B cell (primary cell): ENCODE measurements around the gene NKAIN2. TPM values are rescaled to one million over a fixed set of nuclear protein-coding genes. Genes with fewer than 3 reads are reported as not detected.
"Not testable (repeated sequence)": the region's sequence is repeated elsewhere in the genome, so short reads cannot be mapped to it uniquely, and the experiment has no call there.

ENCODE experiments used
- ATAC-seq: fragments of 200-7000 bp; cut with Tn5 transposase; one replicate; pipeline ENCODE4 v1.10.0; 2021; ENCODE audit warnings: low read depth, mild to moderate bottlenecking, moderate number of reproducible peaks, moderate library complexity
- CTCF ChIA-PET: fragments of 350-600 bp; sonication (Branson Sonifier 250); formaldehyde crosslinking; loops from one replicate; lab custom pipeline; 2021; ENCODE audit warnings: antibody characterized with exemption, inconsistent platforms; lab: Charles Lee
- POLR2A ChIA-PET: fragments of 350-600 bp; sonication (Branson Sonifier 250); formaldehyde crosslinking; loops from one replicate; lab custom pipeline; 2021; ENCODE audit warnings: antibody characterized with exemption; lab: Charles Lee
- DNase-seq: peaks from one replicate; pipeline ENCODE4 v3.0.0; 2013
- H2AFZ ChIP-seq: 2 replicates; pipeline ENCODE4 v1.6.1; 2012; ENCODE audit warnings: mild to moderate bottlenecking, low read depth, low read length; ENCODE audit not compliant: insufficient read depth, poor library complexity, severe bottlenecking
- H3K27ac ChIP-seq, 2 donors: 1 replicate in 1 of 2; 2 replicates in 1 of 2; pipeline ENCODE4 v1.5.1; 2012 to 2013; ENCODE audit warnings: low read length in 2 of 2, mild to moderate bottlenecking in 2 of 2, moderate library complexity in 1 of 2
- H3K27me3 ChIP-seq, 4 experiments: fragments of 200-600 bp in 1 of 4; sonication (generic) in 1 of 4; replicated peaks in 1 of 4; 1 replicate in 2 of 4; 2 replicates in 2 of 4; pipeline versions ENCODE4 v1.6.1 to v1.7.0; 2013 to 2016; ENCODE audit warnings: low read length in 3 of 4, mild to moderate bottlenecking in 2 of 4, mixed read lengths in 1 of 4, moderate library complexity in 1 of 4; ENCODE audit not compliant: insufficient read depth in 4 of 4, control insufficient read depth in 3 of 4; ENCODE audit errors: control extremely low read depth in 1 of 4
- H3K36me3 ChIP-seq, 2 experiments: replicated peaks in 1 of 2; 1 replicate in 1 of 2; 2 replicates in 1 of 2; pipeline versions ENCODE4 v1.6.1 to v1.7.1; 2013; ENCODE audit warnings: low read length in 1 of 2; ENCODE audit not compliant: insufficient read depth in 2 of 2, control insufficient read depth in 1 of 2; ENCODE audit errors: control extremely low read depth in 1 of 2, extremely low read depth in 1 of 2
- H3K4me1 ChIP-seq, 2 donors: fragments of 200-600 bp in 1 of 2; sonication (generic) in 1 of 2; 1 replicate in 1 of 2; 2 replicates in 1 of 2; pipeline versions ENCODE4 v1.5.1 to v1.6.1; 2013 to 2017; ENCODE audit warnings: low read length in 2 of 2; ENCODE audit not compliant: control insufficient read depth in 2 of 2, insufficient read depth in 2 of 2
- H3K4me2 ChIP-seq: replicated peaks from 2 replicates; pipeline ENCODE3; 2012; ENCODE audit warnings: mild to moderate bottlenecking, low read depth, low read length; ENCODE audit not compliant: poor library complexity, severe bottlenecking
- H3K4me3 ChIP-seq, 5 experiments: fragments of 200-600 bp in 1 of 5; sonication (generic) in 1 of 5; 1 replicate in 3 of 5; 2 replicates in 2 of 5; pipeline versions ENCODE4 v1.5.1 to v1.7.0; 2011 to 2016; ENCODE audit warnings: low read length in 4 of 5, mild to moderate bottlenecking in 4 of 5, low read depth in 2 of 5, control low read depth in 1 of 5, moderate library complexity in 1 of 5; ENCODE audit not compliant: insufficient read depth in 1 of 5; ENCODE audit errors: control extremely low read depth in 1 of 5, extremely low read depth in 1 of 5
- H3K79me2 ChIP-seq: fragments of 200-600 bp; sonication (generic); one replicate; pipeline ENCODE4 v1.6.0; 2016; ENCODE audit warnings: low read length; ENCODE audit not compliant: control insufficient read depth, insufficient read depth
- H3K9ac ChIP-seq: fragments of 200-600 bp; sonication (generic); 2 replicates; pipeline ENCODE4 v1.6.1; 2017; ENCODE audit warnings: mild to moderate bottlenecking, low read length, moderate library complexity
- H3K9me3 ChIP-seq, 3 donors: one replicate each; pipeline versions ENCODE4 v1.6.1 to v1.7.1; 2013; ENCODE audit warnings: low read length in 2 of 3; ENCODE audit not compliant: control insufficient read depth in 2 of 3, insufficient read depth in 1 of 3; ENCODE audit errors: control extremely low read depth in 1 of 3
- H4K20me1 ChIP-seq: 2 replicates; pipeline ENCODE4 v1.6.0; 2012; ENCODE audit warnings: mild to moderate bottlenecking, low read length; ENCODE audit not compliant: insufficient read depth, control insufficient read depth, poor library complexity, severe bottlenecking
- H3K27ac Mint-ChIP-seq: one replicate; pipeline ENCODE4 v1.8.0; 2021; ENCODE audit warnings: mixed read lengths
- H3K27me3 Mint-ChIP-seq: one replicate; pipeline ENCODE4 v1.8.0; 2021; ENCODE audit warnings: mixed read lengths
- H3K4me1 Mint-ChIP-seq: one replicate; pipeline ENCODE4 v1.8.0; 2021; ENCODE audit warnings: mixed read lengths
- H3K4me3 Mint-ChIP-seq: one replicate; pipeline ENCODE4 v1.8.0; 2021; ENCODE audit warnings: mixed read lengths
- H3K9me3 Mint-ChIP-seq: one replicate; pipeline ENCODE4 v1.8.0; 2022; ENCODE audit warnings: mixed read lengths; ENCODE audit not compliant: insufficient read depth
- EZH2 ChIP-seq: IDR thresholded peaks from 2 replicates; pipeline ENCODE4 v1.6.1; 2012; ENCODE audit warnings: borderline replicate concordance, low read depth, mild to moderate bottlenecking, moderate library complexity, low read length; ENCODE audit not compliant: insufficient read depth, poor library complexity, severe bottlenecking
- WGBS: methylation state at CpG from one replicate; pipeline ENCODE4 v1.1.5; 2013; ENCODE audit warnings: missing lambda C conversion rate; ENCODE audit not compliant: insufficient coverage; 5-methylcytosine and 5-hydroxymethylcytosine counted together
- intact Hi-C: fragments of 100-400 bp; cut with micrococcal nuclease; formaldehyde crosslinking; loops from one replicate; pipeline ENCODE4 v1.10.0; 2022
- polyA plus RNA-seq: library from polyadenylated mRNA; depleted of rRNA; stranded (reverse); fragments of >200 nt; gene quantifications from 2 replicates; pipeline ENCODE4 v1.2.3, GENCODE V29; 2012
- total RNA-seq, 2 donors: library from RNA; stranded (reverse); fragments of 120-200 nt in 1 of 2; gene quantifications; 1 replicate in 1 of 2; 2 replicates in 1 of 2; pipeline versions ENCODE4 v1.2.3 to v1.2.4, GENCODE V29; 2013 to 2022
- TF ChIP-seq, protein P1 (sequence below): fragments of 200-600 bp; IDR thresholded peaks from one replicate; pipeline ENCODE4 v1.8.0; 2022; ENCODE audit warnings: antibody characterized with exemption, mild to moderate bottlenecking

NKAIN2 gene
- total and polyA plus RNA-seq, 2 donors (not counting 1 experiment from before 2014, with no cell fraction given): not detected

DNA sequence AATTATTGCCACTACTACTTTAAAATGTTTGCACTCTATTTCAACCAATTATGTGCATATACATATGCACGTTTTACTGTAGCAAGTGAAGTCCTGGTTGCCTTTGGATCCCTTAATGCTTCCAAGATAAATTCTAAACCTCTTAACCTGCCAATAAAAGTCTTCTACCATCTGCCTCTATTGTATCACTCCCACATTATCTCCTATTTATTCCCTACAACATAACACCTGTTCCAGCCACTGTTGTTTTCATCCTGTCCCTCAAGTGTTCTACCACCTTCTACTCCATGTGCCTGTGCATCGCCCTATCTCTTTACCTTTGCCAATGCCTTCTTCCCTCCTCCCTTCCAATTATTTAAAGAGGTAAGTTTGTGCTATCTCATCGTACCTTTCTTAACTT lies 659.6 kb downstream of the NKAIN2 start:
- Histone ChIP-seq H3K27me3 (no peaks in the 10 kb centered on the region), H2AFZ (no peak overlapping the region), H3K4me1 (no peaks in the 10 kb centered on the region), H3K27ac (no peak overlapping the region), H3K4me2 (no peak overlapping the region), H3K36me3 (no peaks in the 10 kb centered on the region), H4K20me1 (no peaks in the 10 kb centered on the region), H3K9ac (no peak overlapping the region), H3K4me3 (no peak overlapping the region), H3K79me2 (no peaks in the 10 kb centered on the region), H3K9me3 (peaks cover 0 to 2% (median 0%) of the 10 kb centered on the region in 3 donors)
- H3K4me3 Mint-ChIP-seq: no peak overlapping the region
- no peaks in the 10 kb centered on the region for H3K4me1 Mint-ChIP-seq
- POLR2A ChIA-PET: no interaction called here
- no peak for DNase-seq
- intact Hi-C loops: no loop called here
- ATAC-seq: no peak
- peaks cover 2% of the 10 kb centered on the region for H3K9me3 Mint-ChIP-seq
- no peaks in the 10 kb centered on the region for H3K27me3 Mint-ChIP-seq
- WGBS: 90% methylated on average over 1 of the region's 3 CpGs
- no peak for TF ChIP-seq EZH2
- TF ChIP-seq, protein P1, sequence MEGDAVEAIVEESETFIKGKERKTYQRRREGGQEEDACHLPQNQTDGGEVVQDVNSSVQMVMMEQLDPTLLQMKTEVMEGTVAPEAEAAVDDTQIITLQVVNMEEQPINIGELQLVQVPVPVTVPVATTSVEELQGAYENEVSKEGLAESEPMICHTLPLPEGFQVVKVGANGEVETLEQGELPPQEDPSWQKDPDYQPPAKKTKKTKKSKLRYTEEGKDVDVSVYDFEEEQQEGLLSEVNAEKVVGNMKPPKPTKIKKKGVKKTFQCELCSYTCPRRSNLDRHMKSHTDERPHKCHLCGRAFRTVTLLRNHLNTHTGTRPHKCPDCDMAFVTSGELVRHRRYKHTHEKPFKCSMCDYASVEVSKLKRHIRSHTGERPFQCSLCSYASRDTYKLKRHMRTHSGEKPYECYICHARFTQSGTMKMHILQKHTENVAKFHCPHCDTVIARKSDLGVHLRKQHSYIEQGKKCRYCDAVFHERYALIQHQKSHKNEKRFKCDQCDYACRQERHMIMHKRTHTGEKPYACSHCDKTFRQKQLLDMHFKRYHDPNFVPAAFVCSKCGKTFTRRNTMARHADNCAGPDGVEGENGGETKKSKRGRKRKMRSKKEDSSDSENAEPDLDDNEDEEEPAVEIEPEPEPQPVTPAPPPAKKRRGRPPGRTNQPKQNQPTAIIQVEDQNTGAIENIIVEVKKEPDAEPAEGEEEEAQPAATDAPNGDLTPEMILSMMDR: no peak
- CTCF ChIA-PET: no interaction called here
- no peak overlapping the region for H3K27ac Mint-ChIP-seq

DNA sequence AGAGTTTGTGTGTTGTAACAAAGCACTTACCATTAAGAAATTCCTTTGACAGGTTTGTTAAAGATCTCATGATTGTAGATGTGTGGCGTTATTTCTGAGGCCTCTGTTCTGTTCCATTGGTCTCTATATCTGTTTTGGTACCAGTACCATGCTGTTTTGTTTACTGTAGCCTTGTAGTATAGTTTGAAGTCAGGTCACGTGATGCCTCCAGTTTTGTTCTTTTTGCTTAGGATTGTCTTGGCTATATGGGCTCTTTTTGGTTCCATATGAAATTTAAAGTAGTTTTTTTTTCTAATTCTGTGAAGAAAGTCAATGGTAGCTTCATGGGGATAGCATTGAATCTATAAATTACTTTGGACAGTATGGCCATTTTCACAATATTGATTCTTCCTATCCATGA lies 660.9 kb downstream of the NKAIN2 start:
- WGBS: 91% methylated on average over 2 of the region's 2 CpGs
- H3K9ac ChIP-seq, H3K4me1 Mint-ChIP-seq, CTCF ChIA-PET, H3K79me2 ChIP-seq, H3K27me3 Mint-ChIP-seq, H3K36me3 ChIP-seq, H2AFZ ChIP-seq, H3K27ac Mint-ChIP-seq, H3K4me2 ChIP-seq, H4K20me1 ChIP-seq, DNase-seq, H3K27ac ChIP-seq, H3K4me3 ChIP-seq, H3K4me3 Mint-ChIP-seq, H3K9me3 ChIP-seq, ATAC-seq, POLR2A ChIA-PET, H3K9me3 Mint-ChIP-seq, H3K4me1 ChIP-seq, H3K27me3 ChIP-seq, intact Hi-C loops: not testable (repeated sequence)
